H1 (cell line): ENCODE measurements around the gene MARCHF3.

Experiments
- ASH2L ChIP-seq: fragments of 200-600, 300-600 bp; sonication (generic); IDR thresholded peaks from one replicate; pipeline ENCODE4 v1.7.1; 2017; ENCODE audit warnings: low read length
- EZH2 ChIP-seq: fragments of 200-600 bp; sonication (generic); IDR thresholded peaks from 2 replicates; pipeline ENCODE4 v1.7.1; 2012; ENCODE audit warnings: low read depth, mild to moderate bottlenecking, moderate library complexity, low read length, inconsistent platforms; ENCODE audit not compliant: severe bottlenecking
- JUND ChIP-seq: IDR thresholded peaks from 2 replicates; pipeline ENCODE4 v1.6.1; 2011; ENCODE audit warnings: mild to moderate bottlenecking, improper control_type of control experiment, low read length
- KDM1A ChIP-seq: fragments of 200-600, 300-600 bp; sonication (generic); IDR thresholded peaks from 2 replicates; pipeline ENCODE4 v1.7.1; 2016; ENCODE audit warnings: mild to moderate bottlenecking, low read length, borderline replicate concordance
- NRF1 ChIP-seq: IDR thresholded peaks from 2 replicates; pipeline ENCODE4 v1.6.1; 2011; ENCODE audit warnings: mild to moderate bottlenecking, low read depth, low read length, improper control_type of control experiment
- RAD21 ChIP-seq, 2 experiments: IDR thresholded peaks in 1 of 2; conservative IDR thresholded peaks in 1 of 2; 2 replicates each; pipeline ENCODE4 v1.6.1; 2011; ENCODE audit warnings: low read depth in 2 of 2, low read length in 2 of 2, improper control_type of control experiment in 1 of 2, inconsistent platforms in 1 of 2, mild to moderate bottlenecking in 1 of 2, moderate library complexity in 1 of 2
- TF ChIP-seq, protein P1 (sequence below), 3 experiments: IDR thresholded peaks; 1 replicate in 2 of 3; 2 replicates in 1 of 3; pipeline versions ENCODE4 v1.5.1 to v1.6.1; 2011; ENCODE audit warnings: low read length in 3 of 3, mild to moderate bottlenecking in 3 of 3, inconsistent platforms in 2 of 3, low read depth in 1 of 3, moderate library complexity in 1 of 3; ENCODE audit not compliant: insufficient read depth in 1 of 3; ENCODE audit errors: control extremely low read depth in 1 of 3

DNA sequence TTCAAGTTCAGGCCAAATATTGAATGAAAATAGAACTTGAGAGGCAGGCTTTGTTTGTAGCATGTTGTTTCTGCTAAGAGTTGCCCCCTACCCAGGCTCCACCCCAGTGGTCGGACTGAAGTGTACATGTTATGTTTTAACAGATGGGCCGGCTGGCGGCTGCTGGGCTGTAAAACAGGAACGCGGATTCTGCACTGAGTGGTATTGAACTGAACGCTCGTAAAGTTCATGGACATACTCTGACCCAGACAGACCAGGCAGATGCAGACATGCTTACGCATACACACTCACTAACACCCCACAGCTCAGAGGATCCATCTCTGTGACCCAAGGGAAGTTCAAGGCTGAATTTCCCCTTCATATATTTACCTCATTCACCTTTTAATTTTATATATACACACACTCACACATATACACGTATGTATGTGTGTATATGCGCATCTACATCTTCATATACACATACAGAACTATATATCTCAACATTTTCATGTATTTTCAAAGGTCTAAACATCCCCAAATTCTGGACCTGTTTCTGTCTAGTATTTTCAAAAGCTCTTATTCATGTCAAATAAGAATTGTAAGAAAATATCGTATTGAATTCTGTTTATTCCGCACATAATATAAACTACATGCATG, 1.4 kb downstream of the MARCHF3 start:
- TF ChIP-seq KDM1A: no peak
- no peak for TF ChIP-seq JUND
- TF ChIP-seq RAD21 (IDR thresholded peaks at IDR 0.05 in 1 of 2, conservative IDR thresholded peaks at IDR 0.05 in 1 of 2; ENCODE audit: low read depth in 2 of 2, low read length in 2 of 2): no peak
- TF ChIP-seq, protein P1, sequence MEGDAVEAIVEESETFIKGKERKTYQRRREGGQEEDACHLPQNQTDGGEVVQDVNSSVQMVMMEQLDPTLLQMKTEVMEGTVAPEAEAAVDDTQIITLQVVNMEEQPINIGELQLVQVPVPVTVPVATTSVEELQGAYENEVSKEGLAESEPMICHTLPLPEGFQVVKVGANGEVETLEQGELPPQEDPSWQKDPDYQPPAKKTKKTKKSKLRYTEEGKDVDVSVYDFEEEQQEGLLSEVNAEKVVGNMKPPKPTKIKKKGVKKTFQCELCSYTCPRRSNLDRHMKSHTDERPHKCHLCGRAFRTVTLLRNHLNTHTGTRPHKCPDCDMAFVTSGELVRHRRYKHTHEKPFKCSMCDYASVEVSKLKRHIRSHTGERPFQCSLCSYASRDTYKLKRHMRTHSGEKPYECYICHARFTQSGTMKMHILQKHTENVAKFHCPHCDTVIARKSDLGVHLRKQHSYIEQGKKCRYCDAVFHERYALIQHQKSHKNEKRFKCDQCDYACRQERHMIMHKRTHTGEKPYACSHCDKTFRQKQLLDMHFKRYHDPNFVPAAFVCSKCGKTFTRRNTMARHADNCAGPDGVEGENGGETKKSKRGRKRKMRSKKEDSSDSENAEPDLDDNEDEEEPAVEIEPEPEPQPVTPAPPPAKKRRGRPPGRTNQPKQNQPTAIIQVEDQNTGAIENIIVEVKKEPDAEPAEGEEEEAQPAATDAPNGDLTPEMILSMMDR (IDR thresholded peaks at IDR 0.05; ENCODE audit: control extremely low read depth in 1 of 3, insufficient read depth in 1 of 3, low read depth in 1 of 3, low read length in 3 of 3): no peak
- TF ChIP-seq NRF1: no peak
- TF ChIP-seq EZH2: no peak
- TF ChIP-seq ASH2L: no peak
